DND-41 (cell line): ENCODE data around the gene HECTD3.

Experiments used
- EZH2 ChIP-seq: IDR thresholded peaks from 3 replicates; pipeline ENCODE4 v1.6.1; 2012; ENCODE audit warnings: borderline replicate concordance, low read depth, mild to moderate bottlenecking, moderate library complexity, low read length, inconsistent platforms; ENCODE audit not compliant: severe bottlenecking
- TF ChIP-seq, protein P1 (sequence below): IDR thresholded peaks from 2 replicates; pipeline ENCODE4 v1.5.1; 2012; ENCODE audit warnings: borderline replicate concordance, low read length, moderate library complexity, mild to moderate bottlenecking; ENCODE audit not compliant: poor library complexity, severe bottlenecking; ENCODE audit errors: extremely low read depth

DNA sequence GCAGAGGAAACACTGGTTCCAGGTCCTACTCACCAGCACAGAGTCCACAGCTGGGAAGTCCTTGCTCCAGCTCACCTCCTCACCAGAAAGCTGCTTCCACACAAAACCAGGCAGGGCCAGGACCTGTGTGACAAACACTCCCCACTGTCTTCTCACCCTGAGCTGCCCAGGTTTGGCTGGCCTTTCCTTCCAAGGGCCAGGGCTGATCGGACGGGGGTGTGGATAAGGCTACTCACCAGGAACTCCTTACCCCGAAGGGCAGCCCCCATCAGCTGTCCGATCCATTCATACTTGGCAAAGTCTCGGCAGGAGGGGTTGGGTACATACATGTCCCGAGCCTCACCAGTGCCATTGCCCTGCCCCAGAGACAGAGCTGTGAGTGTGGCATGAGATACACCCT, 5.4 kb downstream of the HECTD3 start:
- TF ChIP-seq, protein P1, sequence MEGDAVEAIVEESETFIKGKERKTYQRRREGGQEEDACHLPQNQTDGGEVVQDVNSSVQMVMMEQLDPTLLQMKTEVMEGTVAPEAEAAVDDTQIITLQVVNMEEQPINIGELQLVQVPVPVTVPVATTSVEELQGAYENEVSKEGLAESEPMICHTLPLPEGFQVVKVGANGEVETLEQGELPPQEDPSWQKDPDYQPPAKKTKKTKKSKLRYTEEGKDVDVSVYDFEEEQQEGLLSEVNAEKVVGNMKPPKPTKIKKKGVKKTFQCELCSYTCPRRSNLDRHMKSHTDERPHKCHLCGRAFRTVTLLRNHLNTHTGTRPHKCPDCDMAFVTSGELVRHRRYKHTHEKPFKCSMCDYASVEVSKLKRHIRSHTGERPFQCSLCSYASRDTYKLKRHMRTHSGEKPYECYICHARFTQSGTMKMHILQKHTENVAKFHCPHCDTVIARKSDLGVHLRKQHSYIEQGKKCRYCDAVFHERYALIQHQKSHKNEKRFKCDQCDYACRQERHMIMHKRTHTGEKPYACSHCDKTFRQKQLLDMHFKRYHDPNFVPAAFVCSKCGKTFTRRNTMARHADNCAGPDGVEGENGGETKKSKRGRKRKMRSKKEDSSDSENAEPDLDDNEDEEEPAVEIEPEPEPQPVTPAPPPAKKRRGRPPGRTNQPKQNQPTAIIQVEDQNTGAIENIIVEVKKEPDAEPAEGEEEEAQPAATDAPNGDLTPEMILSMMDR, result no peak
- TF ChIP-seq EZH2, result no peak
